HG03064 (cell line): ENCODE measurements around the gene BTD.

ENCODE experiments used
- ATAC-seq: cut with Tn5 transposase; IDR thresholded peaks from one replicate; pipeline ENCODE4 v1.9.1; 2021; ENCODE audit warnings: low read depth; ENCODE audit not compliant: unreplicated experiment

Gene BTD

GRCh38 chr3:15601399-15602145, at the start of gene BTD, which contains the start of gene HACL1:
TSS of gene BTD (plus strand) at chr3:15601745. CDS start at chr3:15635440, 33,695 bp downstream.
TSS of gene HACL1 (minus strand) at chr3:15601569. CDS start at chr3:15601463, 106 bp downstream.
- ATAC-seq, result peak; percentile 95

- no peak for ATAC-seq
Measured at GRCh38 chr3:15551902-15552301, 49.6 kb upstream of the BTD start.

- ATAC-seq, result no peak
Measured at GRCh38 chr3:15553749-15554148, 47.8 kb upstream of the BTD start.

GRCh38 chr3:15556512-15556911, 45.0 kb upstream of the BTD start:
- ATAC-seq, result peak; percentile 79

- peak; percentile 53 for ATAC-seq
Measured at GRCh38 chr3:15557511-15557946, 44.0 kb upstream of the BTD start.

- no peak for ATAC-seq
Measured at GRCh38 chr3:15558581-15558980, 43.0 kb upstream of the BTD start.

- no peak for ATAC-seq
Measured at GRCh38 chr3:15562560-15562959, 39.0 kb upstream of the BTD start.

- ATAC-seq, result no peak
Measured at GRCh38 chr3:15563190-15563589, 38.4 kb upstream of the BTD start.

GRCh38 chr3:15572138-15572537, 29.4 kb upstream of the BTD start:
- ATAC-seq, result no peak

GRCh38 chr3:15575446-15575845, 26.1 kb upstream of the BTD start:
- ATAC-seq, result no peak

GRCh38 chr3:15576475-15576874, 25.1 kb upstream of the BTD start:
- ATAC-seq, result no peak

- no peak for ATAC-seq
Measured at GRCh38 chr3:15578289-15578867, 23.2 kb upstream of the BTD start.

- no peak for ATAC-seq
Measured at GRCh38 chr3:15579051-15579450, 22.5 kb upstream of the BTD start.

GRCh38 chr3:15581471-15582394, 19.8 kb upstream of the BTD start:
- ATAC-seq, result no peak

GRCh38 chr3:15585111-15585845, 16.3 kb upstream of the BTD start:
- ATAC-seq, result no peak

- ATAC-seq, result no peak
Measured at GRCh38 chr3:15591242-15591641, 10.3 kb upstream of the BTD start.

GRCh38 chr3:15591928-15592327, 9.6 kb upstream of the BTD start:
- ATAC-seq, result no peak

- ATAC-seq, result no peak
Measured at GRCh38 chr3:15592968-15593367, 8.6 kb upstream of the BTD start.

GRCh38 chr3:15595955-15596354, 5.6 kb upstream of the BTD start:
- no peak for ATAC-seq

GRCh38 chr3:15601046-15601398, 523 bp upstream of the BTD start:
- ATAC-seq, result peak; percentile 21

GRCh38 chr3:15602146-15602536, 596 bp downstream of the BTD start:
- ATAC-seq, result peak; percentile 8
